Measurements from ENCODE around the gene PTPN11.

- TF ChIP-seq CTCF (IDR thresholded peaks at IDR 0.05; ENCODE audit: low read depth, low read length) (no peak), POLR2A (IDR thresholded peaks at IDR 0.05; ENCODE audit: extremely low read depth, insufficient read length) (no peak), MAX (IDR thresholded peaks at IDR 0.05; ENCODE audit: low read depth, low read length) (no peak), MYC (IDR thresholded peaks at IDR 0.05; ENCODE audit: low read depth, low read length) (no peak)
These were observed 99.6 kb downstream of the PTPN11 start for GRCh38 chr12:112518365-112518735.
